NCI-H2171 (cell line): Measurements from ENCODE around the gene DSCAML1.

Experiments used
- DNase-seq: peaks from one replicate; lab custom pipeline; 2025; lab: John Stamatoyannopoulos, UW

The DSCAML1 gene

DNA sequence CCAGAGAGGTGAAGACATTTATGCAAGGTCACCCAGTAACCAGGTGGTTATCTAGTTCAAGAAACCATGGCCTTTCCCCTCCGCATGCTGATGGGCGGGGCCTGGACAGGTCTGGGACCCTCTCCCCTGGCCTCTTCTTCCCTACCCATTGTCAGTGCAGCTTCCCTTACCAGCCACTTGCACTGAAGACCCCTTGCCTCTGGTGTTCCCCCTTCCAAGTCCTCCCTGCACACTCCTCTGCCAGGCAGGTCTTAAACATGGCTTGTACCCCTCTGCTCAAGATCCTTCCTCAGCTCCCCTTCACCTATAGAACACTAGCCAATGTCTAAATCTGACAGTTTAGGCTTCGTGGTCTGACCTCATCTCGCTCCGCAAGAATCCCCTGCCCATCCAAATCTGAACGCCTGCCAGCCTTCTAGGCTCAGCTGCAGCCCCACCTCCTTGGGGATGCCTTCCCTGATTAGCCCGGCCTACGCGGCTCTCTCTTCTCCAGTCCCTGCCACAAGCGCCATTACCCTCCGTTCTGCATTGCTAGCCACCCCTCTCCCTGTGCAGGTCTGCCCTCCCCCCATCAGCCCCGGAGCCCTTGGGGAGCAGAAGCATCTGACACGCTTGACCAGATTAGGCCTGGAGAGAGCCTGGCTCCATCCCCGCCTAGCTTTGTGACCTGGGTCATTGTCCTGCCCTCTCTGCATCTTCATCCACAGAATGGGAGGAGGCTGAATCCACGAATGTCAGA is 213.8 kb downstream of the DSCAML1 start:
- no peak for DNase-seq

- no peak for DNase-seq
These were observed 214.6 kb downstream of the DSCAML1 start for GRCh38 chr11:117582433-117582832.

- no peak for DNase-seq
These were observed 216.2 kb downstream of the DSCAML1 start for GRCh38 chr11:117580866-117581265.

- no peak for DNase-seq
These were observed 217.9 kb downstream of the DSCAML1 start for GRCh38 chr11:117579161-117579560.

DNA sequence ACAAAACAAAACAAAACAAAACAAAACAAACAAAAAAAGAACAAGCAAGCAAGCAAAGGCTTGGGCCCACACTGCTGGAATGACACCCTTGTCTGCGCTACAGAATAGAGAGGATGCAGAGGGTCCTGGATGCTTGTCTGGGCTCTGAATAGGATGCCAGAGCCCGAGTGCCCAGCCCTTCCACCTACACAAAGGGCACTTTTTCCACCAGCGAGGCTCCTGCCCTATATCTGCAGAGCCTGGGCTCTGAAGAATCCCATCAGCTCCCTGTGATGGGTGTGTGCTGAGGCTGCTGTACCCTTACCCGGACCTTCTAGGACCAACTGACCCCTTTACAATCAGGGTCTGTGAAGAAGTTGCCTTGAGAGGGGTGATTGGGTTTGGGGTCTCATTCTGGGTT is 221.2 kb downstream of the DSCAML1 start:
- no peak for DNase-seq

- no peak for DNase-seq
These were observed 222.5 kb downstream of the DSCAML1 start for GRCh38 chr11:117574551-117574950.

DNA sequence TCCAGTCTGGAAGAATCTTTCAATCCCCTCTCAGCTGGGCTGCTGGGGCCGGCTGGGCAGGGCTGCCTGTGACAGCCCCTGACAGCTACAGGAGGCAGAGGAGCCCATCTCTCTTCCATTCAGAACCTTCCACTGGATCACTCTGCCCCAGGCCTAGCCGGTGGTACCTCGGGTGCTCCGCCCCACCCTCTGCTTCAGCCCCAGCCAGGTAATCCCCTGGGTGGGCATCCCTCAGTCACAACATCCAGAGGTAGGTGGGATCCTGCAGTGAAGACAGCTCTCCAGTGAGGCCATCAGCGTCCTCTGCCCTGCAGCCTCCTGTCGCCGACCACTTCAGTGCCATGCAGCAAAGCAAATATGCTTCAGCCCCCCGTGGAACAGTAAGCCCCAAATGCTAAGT is 223.7 kb downstream of the DSCAML1 start:
- no peak for DNase-seq

- DNase-seq = no peak
These were observed 224.3 kb downstream of the DSCAML1 start for GRCh38 chr11:117572671-117573070.

DNA sequence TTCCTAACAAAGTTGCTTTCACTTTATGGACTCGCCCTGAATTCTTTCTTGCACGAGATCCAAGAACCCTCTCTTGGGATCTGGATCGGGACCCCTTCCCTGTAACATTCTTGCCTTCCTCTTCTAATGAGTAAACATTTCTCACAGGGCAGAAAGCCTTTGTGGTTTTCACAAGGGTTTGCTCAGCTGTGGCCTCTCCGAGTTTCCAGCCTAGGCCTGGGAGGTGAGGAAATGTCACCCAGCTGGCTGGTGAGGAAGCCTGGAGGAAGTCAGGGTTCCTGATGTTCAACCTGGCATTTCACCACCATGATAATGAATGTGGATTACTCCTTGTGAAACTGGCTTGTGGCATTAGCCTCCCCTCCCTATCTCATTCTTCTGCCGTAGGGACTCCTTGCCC is 224.9 kb downstream of the DSCAML1 start:
- no peak for DNase-seq

- DNase-seq = no peak
These were observed 226.3 kb downstream of the DSCAML1 start for GRCh38 chr11:117570701-117571100.

- DNase-seq = no peak
These were observed 227.1 kb downstream of the DSCAML1 start for GRCh38 chr11:117569911-117570310.

GRCh38 chr11:117565709-117566108 is 231.3 kb downstream of the DSCAML1 start:
- no peak for DNase-seq

- no peak for DNase-seq
These were observed 232.7 kb downstream of the DSCAML1 start for GRCh38 chr11:117564321-117564720.

DNA sequence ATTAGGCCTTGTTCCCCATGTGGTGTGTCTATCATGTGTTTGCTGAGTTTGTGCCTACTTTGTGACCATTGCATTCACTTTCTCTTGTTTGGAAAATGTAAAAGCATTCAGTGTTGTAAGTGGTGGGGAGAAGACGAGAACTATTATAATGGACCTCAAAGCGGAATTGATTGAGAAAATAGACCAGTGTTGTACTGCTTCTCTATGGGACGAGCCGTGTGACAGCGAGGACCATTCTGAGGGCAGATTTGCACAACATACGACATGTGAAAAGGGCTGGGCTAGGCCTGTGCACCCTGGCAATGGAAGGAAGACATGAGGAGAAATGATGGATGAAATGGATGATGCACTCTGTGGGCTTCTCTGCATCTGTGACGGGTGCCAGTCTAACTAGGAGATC is 233.5 kb downstream of the DSCAML1 start:
- DNase-seq = no peak

DNA sequence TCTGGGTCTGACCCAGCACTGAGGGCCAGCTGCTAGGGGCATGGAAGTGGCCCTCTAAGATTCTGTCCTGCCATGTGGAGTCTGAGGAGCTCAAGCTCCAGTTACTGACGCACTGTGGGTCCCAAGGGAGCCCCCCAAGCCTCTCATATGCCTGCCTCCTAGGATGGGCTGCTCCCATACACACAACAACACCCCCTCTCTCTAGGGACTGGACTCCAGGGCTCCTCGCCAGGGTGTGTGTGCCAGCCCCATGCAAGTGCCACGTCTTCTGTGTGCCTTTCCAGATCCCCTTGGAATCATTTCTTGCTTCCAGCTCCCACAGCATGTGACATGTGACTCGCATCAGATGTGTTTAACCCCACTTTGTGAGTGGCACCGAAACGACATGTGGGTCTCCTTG is 234.9 kb downstream of the DSCAML1 start:
- DNase-seq = no peak

GRCh38 chr11:117560780-117561530 is 236.1 kb downstream of the DSCAML1 start:
- no peak for DNase-seq

DNA sequence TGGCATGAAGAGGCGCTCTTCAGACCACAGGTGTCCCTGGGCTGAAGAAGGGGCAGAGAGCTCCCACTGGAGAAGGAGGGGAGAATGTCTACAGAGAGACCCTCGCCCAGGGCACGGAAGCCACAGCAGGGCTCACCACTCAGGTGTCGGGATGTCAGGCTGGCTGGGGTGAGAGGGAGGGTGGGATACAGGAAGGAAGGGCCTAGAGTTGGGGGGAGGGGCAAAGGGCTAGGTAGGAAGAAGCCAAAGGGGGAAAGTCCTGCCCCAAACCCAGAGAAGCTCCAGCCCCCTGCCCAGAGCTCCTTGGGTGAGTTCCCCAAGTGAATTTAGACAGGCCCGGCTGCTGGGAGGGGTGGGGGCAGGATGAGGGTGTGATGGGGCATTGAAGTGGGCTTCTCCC is 237.3 kb downstream of the DSCAML1 start:
- DNase-seq = no peak

DNA sequence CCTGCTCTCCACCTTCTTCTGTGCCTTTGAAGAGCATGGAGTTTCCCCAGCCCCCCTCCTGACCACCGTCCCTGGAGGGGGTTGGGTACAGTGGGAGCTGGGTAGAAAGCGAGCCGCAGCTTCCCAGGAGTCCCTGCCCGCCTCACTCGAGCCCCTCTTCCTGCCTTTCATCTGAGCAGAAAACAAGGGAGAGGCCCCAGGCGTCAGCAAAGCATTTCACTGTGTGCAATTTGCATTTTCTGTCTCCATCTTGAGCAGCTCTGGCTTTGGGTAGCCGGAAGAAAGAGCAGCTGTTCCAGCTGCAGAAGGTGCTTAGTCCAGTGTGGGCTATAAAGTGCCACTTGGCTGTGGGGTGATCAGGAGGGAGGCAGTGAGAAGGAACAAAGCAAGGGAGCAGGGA is 239.7 kb downstream of the DSCAML1 start:
- DNase-seq = no peak

GRCh38 chr11:117554601-117555333 is 242.2 kb downstream of the DSCAML1 start:
- DNase-seq = no peak

GRCh38 chr11:117552626-117553025 is 244.4 kb downstream of the DSCAML1 start:
- DNase-seq = no peak

DNA sequence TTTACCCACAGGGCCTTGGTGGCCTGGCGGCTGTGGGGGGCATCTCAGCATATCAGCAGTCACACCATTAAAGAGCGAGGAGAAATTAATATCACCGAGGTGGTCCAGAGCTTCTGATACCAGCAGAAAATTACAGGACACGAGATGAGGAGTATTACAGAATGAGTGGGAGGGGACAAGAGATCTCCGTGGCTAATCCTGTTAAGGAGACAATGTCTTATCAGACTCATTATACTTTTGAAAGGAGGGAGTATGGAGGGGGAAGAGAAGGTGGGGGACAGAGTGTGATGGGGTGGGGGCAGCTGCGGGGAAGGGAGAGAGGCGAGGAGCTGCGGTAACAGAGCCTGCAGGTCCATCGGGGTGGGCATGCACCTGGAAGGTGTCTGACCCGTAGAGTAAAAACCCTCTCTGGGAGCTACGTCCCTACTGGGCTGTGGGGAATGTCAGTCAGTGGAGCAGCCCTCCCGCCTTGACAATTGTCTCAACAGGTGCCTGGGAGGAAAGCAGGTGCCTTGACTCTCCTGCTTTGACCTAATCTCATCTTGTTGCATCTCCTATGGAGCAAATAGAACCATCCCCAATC is 245.2 kb downstream of the DSCAML1 start:
- DNase-seq = no peak

DNA sequence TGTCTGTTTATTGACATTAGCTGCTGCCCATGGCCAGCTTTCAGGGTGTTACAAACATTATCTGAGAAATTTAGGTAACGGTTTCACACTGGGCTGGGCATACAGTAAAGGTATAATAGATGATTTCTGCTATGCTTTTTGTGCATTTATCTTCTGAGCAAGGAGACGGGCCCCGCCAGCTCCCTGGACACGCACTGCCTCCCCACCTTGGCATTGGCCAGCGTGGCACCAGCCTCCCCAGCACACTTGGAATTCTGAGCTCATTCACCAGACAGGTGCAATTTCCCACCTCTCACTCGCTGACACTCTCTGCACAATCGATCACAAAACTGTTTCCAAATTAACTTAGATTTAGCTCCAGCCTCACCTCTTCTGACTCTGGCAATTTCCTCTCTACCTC is 246.6 kb downstream of the DSCAML1 start:
- no peak for DNase-seq

DNA sequence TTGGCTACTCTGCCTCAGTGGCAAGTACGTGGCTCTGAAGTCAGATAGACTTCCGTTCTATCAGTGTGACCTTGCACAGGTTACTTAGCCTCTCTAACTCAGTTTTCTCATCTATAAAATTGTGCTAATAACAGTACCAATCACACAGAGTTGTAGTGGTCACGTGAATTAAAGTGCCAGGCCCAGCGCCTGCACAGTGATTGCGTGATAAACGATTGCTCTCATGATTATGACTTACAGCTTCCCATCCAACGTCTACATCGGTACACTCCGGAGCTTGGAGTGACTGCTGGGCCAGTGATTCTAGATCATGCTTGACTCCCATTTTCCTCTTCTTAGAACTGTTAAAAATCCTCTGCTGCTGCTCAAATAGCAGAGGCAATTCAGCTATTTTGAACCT is 247.6 kb downstream of the DSCAML1 start:
- DNase-seq = no peak
